ENCODE results near the gene SLC35A3. TPM values are rescaled to one million over a fixed set of nuclear protein-coding genes. Genes with fewer than 3 reads are reported as not detected.

SLC35A3 gene
- polyA plus RNA-seq, 4 donors = 17.8 to 103 (median 25.6) TPM

DNA sequence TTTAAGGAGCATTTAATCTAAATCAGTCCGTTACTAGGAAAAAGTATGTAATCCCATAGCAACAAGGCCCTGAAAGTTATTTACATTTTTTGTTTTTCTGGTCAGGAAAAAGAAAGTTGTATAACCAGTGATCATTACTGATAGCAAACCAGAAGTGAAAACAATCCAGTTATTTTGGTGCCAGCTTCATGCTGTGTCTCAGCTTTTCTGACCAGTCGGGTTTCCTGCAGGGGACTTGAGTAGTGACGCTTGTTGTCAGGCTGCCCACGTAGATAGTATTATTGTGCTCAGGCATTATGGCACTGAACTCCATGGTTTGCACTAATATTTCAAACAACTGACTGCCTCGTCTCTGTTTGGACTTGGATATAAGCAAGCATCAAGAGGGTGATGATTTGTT lies 107.7 kb downstream of the SLC35A3 start:
- H3K4me3 ChIP-seq (ENCODE audit: low read depth in 1 of 3, low read length in 3 of 3) = no peak overlapping the region
- DNase-seq (no peak), FAIRE-seq (no peak)
- H3K4me1 ChIP-seq (ENCODE audit: control insufficient read depth in 3 of 3, insufficient read depth in 2 of 3, low read depth in 1 of 3, low read length in 2 of 3) = no peaks in the 10 kb centered on the region
- H3K9me3 ChIP-seq (ENCODE audit: control insufficient read depth in 2 of 2, insufficient read depth in 1 of 2, low read depth in 1 of 2, low read length in 1 of 2) = no peaks in the 10 kb centered on the region
- 77 to 93% (median 86%) methylated on average over 5 of the region's 5 CpGs for WGBS, 3 donors
- H3K36me3 ChIP-seq (ENCODE audit: control insufficient read depth in 3 of 3, insufficient read depth in 2 of 3, low read depth in 1 of 3, low read length in 3 of 3) = peaks cover 16 to 39% (median 19%) of the 10 kb centered on the region in 3 donors
- no peaks in the 10 kb centered on the region for H3K27me3 ChIP-seq (ENCODE audit: control insufficient read depth in 3 of 3, insufficient read depth in 3 of 3, low read length in 3 of 3)
- no peak overlapping the region for H3K27ac ChIP-seq (ENCODE audit: low read depth in 1 of 3, low read length in 2 of 3)

DNA sequence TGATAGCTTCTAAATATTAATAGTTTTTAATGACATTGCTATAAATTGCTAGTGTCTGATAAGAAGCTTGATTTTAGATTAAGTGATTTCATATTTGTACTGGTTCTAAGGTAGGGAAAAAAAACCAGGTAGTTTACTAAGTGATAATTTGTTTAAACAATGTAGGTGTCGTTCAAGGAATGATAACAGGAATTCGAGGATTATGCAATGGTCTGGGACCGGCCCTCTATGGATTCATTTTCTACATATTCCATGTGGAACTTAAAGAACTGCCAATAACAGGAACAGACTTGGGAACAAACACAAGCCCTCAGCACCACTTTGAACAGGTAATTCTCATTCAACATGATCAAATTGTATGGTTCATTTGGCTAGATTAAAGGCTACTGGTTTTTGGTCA lies 110.5 kb downstream of the SLC35A3 start:
- Histone ChIP-seq H3K36me3 (ENCODE audit: control insufficient read depth in 3 of 3, insufficient read depth in 2 of 3, low read depth in 1 of 3, low read length in 3 of 3) (peaks cover 8 to 29% (median 13%) of the 10 kb centered on the region in 3 donors), H3K27me3 (ENCODE audit: control insufficient read depth in 3 of 3, insufficient read depth in 3 of 3, low read length in 3 of 3) (no peaks in the 10 kb centered on the region), H3K4me3 (ENCODE audit: low read depth in 1 of 3, low read length in 3 of 3) (no peak overlapping the region), H3K9me3 (ENCODE audit: control insufficient read depth in 2 of 2, insufficient read depth in 1 of 2, low read depth in 1 of 2, low read length in 1 of 2) (no peaks in the 10 kb centered on the region), H3K27ac (ENCODE audit: low read depth in 1 of 3, low read length in 2 of 3) (no peak overlapping the region), H3K4me1 (ENCODE audit: control insufficient read depth in 3 of 3, insufficient read depth in 2 of 3, low read depth in 1 of 3, low read length in 2 of 3) (no peaks in the 10 kb centered on the region)
- DNase-seq (no peak), FAIRE-seq (no peak)
- WGBS, 3 donors = 28 to 73% (median 32%) methylated on average over 3 of the region's 3 CpGs

Other genes starting within 250 kb of the SLC35A3 start
- gene FRRS1, start 203.4 kb upstream of the SLC35A3 start, polyA plus RNA-seq = 1 to 10 TPM in 2 of 4 donors, under 1 TPM in 2; 0.45 to 8.4 (median 1.7) TPM
- 10 to 100 TPM in 1 of 4 donors, 1 to 10 TPM in 3; 5.9 to 19.9 (median 8.2) TPM for gene AGL, start 119.6 kb upstream of the SLC35A3 start, polyA plus RNA-seq
- 1 to 10 TPM; 1.8 to 5.0 (median 2.6) TPM for gene SASS6, start 162.9 kb downstream of the SLC35A3 start, polyA plus RNA-seq
- 10 to 100 TPM in 2 of 4 donors, 1 to 10 TPM in 2; 7.6 to 25.5 (median 10.5) TPM for gene TRMT13, start 163.2 kb downstream of the SLC35A3 start, polyA plus RNA-seq
- gene LRRC39, start 208.3 kb downstream of the SLC35A3 start, polyA plus RNA-seq = 1 to 10 TPM in 3 of 4 donors, under 1 TPM in 1; 0.34 to 2.7 (median 1.4) TPM

All from small intestine (tissue), 7 donors.